GM12874 (cell line): ENCODE results near the gene ITGA2.

Experiments used
- TF ChIP-seq, protein P1 (sequence below): IDR thresholded peaks from 2 replicates; pipeline ENCODE4 v1.5.1; 2011; ENCODE audit warnings: low read depth, mild to moderate bottlenecking, control low read depth, low read length, moderate library complexity; ENCODE audit not compliant: insufficient read depth

ITGA2 gene

DNA sequence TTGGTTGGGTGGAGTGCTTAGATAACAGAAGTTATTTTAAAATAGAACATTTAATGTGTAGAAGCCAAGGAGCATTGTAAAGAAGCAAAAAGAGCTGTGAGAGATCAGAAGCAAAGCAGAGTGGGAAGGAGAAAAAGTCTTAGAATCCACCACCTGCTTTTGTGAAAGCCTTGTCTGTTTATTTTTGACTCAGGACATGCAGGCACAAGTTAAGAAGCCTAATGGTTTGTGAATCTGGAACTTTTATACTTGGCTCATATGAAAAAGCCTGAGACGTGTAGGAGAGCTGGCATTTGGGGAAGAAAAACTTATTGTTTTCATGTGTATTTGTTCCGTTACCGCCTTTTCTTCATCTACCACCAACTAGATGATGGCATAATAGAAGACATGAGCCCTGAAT is 38.5 kb upstream of the ITGA2 start:
- TF ChIP-seq, protein P1, sequence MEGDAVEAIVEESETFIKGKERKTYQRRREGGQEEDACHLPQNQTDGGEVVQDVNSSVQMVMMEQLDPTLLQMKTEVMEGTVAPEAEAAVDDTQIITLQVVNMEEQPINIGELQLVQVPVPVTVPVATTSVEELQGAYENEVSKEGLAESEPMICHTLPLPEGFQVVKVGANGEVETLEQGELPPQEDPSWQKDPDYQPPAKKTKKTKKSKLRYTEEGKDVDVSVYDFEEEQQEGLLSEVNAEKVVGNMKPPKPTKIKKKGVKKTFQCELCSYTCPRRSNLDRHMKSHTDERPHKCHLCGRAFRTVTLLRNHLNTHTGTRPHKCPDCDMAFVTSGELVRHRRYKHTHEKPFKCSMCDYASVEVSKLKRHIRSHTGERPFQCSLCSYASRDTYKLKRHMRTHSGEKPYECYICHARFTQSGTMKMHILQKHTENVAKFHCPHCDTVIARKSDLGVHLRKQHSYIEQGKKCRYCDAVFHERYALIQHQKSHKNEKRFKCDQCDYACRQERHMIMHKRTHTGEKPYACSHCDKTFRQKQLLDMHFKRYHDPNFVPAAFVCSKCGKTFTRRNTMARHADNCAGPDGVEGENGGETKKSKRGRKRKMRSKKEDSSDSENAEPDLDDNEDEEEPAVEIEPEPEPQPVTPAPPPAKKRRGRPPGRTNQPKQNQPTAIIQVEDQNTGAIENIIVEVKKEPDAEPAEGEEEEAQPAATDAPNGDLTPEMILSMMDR, result no peak

DNA sequence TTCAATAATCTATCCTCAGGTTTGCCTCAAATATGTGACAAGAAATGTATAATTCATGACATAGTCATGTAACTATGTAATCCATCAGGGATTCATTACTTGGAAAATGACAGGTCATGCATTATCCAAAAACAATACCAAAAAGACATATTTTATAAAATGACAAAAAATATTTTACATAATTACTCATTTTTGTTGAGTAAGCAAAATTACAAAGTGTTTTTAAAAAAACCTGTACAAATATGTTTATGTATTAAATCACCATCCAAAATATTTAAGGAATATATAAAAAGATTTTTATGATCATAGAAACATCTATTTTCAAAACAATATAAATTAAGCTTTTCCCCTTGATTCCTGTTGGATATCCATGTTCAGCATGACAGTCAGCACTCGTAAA is 36.7 kb upstream of the ITGA2 start:
- TF ChIP-seq, protein P1, result no peak

DNA sequence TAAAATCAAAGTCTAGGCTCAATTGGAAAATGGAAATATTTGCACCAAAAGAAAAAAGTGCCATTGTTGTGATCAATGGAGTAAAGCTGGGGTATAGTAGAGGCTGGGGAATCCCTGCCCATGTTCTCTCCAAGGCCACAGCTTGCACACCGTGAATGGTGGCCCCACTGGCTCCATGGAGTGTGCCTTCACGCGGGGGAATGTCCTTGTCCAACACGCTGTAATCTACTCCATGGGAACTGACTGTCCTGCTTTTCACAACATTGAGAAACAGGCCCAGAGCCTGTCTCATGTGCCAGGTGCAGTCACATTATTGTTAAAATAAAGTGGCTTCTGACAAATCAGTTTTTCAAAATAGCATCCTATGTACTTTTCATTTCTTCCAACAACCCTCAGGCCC is 33.1 kb upstream of the ITGA2 start:
- TF ChIP-seq, protein P1, result no peak

DNA sequence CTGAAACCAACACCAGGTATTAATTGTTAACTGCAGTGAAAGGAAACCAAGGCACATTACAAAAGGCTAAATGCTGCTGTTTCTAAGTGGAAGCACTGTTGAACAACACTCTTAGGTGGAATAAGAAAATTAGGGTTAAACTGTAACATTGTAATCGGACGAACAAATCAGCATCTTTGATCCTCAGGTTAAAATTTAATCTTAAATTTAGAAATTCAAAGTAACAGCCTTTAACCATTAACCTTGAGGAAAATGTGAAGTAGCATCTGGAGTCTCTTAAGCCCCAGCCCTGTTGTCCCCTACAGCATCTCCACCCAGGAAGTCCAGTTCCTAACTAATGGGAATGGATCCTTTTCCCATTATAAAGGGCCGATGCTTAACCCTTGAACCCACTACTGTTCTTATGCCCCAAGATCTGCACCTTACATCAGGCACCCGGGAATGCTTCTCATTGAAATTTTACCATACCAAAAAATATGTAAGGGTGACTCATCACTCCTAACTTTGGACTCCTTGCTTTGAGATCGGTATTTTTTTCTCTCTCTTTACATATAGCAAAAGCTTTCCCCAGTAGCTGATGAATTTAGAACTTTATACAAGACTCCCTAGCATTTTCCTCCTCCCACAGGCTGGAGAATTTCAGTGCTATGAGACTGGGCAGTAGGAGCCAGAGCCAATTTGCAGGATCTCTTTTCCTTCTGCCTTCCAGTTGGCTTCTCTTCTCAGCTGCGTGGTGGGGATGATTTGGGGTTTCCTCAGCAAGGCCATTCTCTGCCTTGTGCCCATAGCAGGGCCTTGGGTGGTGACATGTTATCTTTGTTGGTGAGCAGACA is 32.0 kb upstream of the ITGA2 start:
- TF ChIP-seq, protein P1, result no peak

DNA sequence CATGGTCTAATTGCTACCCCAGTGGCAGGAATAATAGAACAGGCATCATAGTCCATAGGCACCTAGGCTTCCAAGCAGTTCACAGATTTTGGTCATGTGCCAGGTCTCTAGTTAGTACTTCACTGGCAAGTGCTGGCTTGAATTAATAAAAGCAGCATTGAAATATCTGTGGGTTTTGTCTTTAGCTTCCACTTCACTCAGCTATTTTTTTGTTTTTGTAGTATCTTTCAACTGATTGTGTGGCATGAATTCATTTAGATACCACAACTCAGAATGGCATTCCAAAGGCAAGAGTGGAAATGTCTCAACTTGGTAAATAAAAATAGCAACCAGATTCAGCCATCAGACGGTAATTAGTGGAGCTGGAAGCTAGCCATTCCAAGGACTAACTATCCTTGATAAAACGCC is 27.9 kb upstream of the ITGA2 start:
- TF ChIP-seq, protein P1, result no peak

DNA sequence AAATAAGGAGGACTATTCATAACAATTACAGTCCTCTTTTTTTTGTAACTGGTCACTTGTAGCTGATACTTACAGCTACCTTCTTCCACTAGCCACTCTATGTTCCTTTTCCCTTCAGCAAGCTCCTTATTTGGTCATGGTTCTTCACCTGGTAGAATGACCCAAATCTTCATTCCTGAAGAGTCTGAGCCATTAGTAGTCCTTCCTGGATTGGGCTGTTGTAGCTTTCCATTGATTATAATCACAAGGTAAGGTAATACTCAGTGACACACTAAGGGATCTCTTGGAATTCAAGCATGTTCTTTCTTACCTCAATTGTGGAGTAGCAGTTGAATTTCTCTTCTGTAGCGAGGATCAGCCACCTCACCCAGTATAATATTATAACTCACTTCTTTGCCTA is 25.5 kb upstream of the ITGA2 start:
- TF ChIP-seq, protein P1, result no peak

DNA sequence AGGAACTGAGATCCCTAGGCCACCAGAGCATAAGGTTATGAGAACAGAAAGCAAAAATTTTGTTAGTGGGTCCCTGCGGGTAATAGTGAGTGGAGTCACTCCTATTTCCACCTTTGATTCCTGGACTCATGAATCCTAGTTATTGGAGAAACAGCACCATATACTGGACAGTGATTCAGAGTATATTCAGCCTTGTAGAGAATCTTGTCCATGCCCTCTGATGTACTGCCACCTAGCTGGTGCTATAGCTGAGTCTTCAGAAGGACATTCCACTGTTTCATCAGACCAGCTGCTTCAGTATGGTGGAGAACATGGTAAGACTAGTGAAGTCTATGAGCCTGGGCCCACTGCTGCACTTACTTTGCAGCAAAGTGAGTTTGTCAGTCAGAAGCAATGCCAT is 25.0 kb upstream of the ITGA2 start:
- TF ChIP-seq, protein P1, result no peak
